GM19351 (cell line): ENCODE results near the gene SCFD2.
"Not testable (repeated sequence)": the region's sequence is repeated elsewhere in the genome, so short reads cannot be mapped to it uniquely, and the experiment has no call there.

Experiments
- ATAC-seq: cut with Tn5 transposase; IDR thresholded peaks from one replicate; pipeline ENCODE4 v1.9.1; 2021; ENCODE audit warnings: mild to moderate bottlenecking, moderate library complexity; ENCODE audit not compliant: unreplicated experiment

The SCFD2 gene

DNA sequence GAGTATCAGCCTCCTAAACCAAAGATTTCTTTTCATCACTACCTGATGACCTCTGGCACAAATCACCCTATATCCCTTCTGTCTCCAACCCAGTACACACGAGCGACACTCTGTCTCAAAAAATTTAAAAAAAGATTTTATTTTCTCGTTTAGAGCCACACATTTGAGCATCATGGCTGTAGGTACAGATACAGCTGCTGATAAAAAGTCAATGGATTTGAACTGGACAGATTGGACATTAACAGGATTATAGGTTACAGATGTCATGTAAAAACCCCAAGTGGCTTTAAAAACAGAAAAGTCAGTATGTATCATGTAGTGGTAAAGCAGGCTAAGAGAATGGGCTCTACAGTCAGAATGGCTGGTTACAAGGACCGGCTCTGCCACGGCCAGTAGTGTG is 171.1 kb downstream of the SCFD2 start:
- ATAC-seq: no peak

DNA sequence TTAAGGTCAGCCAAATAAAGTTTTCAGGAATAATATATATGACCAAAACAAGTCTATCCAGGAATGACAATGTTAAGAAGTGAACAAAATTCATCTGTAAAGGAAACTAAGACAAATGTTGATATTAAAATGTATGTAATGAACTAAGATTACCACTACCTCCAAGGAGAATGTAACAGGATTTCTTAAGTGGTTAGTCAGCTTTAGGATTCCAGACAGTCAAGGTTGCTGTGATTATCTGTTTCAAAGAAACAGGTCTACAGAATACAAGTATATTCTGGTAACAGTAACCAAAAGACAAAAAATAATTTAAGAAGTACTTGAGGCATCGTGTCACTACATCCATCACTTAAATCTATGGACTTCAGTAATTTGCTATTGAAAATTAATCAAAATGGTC is 172.8 kb downstream of the SCFD2 start:
- ATAC-seq: no peak

DNA sequence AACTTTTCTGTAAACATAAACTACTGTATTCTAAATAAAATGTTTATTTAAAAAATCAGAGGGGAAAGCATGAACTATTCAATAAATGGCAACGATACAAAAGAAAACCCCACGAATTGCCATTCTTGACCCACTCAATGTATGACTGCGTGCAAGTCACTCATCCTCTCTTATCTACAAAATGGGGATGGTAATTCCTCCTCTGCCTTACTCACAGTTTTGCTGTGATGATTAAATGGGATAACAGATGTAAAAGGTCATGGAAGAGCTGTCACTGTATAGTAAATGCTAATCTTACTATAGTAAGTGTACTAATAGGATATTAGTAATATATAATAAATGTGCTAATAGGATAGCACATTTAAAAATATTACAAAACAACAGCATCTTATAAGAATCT is 173.4 kb downstream of the SCFD2 start:
- no peak for ATAC-seq

DNA sequence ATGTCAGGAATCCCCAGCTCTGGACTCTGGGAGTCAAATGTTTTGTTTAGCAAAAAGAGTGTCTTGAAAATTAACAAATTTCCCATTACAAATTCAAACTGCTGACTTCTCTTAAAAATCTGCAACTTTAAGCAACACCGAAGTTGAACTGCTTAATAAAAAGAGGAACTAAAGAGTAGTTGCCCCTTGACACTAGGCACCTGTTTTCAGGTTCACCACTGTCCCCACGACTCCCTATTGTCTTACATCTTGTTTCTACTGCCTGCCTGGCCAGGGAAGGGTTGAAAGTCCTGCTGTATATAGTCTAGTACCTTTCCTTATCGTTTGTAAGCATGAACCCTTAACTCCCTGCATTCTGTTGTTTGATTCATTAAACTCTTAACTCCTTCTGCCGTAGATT is 173.9 kb downstream of the SCFD2 start:
- ATAC-seq: no peak

- no peak for ATAC-seq
Observed at GRCh38 chr4:53189011-53189410, 176.8 kb downstream of the SCFD2 start.

DNA sequence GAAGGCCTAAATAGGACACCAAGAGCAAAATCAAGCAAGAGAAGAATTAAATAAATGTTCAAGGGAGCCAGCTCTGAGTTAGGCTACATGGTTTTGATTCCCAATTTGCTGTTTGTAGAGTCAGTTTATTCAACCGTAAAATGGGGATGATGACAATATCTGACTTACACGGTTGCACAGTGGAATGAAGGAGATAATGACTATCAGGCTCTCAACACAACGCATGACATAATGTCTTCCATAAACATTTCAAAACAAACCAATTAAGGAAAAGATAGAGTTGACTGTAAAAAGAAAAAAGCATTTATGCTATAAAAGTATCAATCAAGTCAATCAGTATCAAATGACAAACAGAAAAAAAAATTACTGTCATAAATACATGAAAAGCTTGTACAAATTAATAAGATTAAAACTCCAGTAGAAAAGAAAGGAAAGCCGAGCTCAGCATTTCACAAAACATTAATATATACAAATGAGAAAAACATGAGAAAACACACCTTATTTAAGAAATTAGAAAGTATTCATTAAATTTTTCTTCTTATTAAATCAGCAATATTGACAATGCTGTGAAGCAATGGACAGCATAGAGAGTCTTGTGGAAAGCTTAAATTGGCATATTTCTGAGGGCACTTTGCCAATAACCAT is 179.0 kb downstream of the SCFD2 start:
- ATAC-seq: no peak

DNA sequence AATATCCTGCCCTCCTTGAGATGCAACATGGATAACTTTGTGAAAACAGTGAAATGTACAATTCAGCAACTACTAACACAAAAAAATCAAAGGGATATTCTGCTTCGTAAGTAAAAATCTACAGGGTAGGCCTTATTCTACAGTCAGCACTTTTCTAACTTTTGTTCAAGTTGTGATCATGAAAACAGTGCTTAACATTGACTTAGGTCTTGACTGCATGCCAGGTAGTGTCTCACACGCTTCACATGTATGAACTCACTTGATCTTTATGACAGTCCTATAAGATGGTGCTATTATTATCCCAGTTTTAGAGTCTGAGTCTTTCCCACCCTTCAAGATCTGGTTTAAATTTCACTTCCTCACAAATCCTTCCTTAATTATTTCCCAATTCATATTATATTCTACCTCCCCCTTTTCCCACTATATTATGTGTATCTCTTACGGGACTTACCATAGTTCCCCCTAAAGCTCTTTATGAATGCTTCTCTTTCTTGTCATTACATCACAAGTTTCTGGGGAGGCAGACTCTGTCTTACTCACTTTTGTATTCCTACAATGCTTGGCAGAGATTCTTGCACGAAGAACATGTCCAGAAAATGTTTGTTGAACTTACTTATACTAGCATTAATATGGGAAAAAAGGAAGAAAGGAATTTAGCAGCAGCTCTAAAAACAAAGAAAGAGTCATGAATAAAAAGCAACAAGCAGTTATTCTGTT is 179.8 kb downstream of the SCFD2 start:
- no peak for ATAC-seq

DNA sequence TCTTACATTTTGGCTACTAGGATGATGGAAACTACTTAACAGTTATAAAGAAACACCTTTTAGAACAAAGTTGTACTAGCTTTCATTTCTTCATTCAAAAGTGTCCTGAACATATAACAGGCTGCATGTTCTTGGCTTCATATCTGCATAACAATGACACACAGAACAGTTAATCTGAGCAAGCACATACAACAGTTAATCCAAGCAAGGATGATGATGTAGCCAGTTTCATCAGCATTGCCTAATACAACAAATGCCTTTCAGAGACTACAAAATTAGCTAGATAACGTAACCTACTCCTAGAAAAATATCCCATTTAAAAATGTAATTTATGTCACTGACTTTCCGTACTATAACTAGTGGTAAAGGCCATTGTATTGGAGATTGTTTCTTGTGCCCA is 182.1 kb downstream of the SCFD2 start:
- ATAC-seq: no peak

DNA sequence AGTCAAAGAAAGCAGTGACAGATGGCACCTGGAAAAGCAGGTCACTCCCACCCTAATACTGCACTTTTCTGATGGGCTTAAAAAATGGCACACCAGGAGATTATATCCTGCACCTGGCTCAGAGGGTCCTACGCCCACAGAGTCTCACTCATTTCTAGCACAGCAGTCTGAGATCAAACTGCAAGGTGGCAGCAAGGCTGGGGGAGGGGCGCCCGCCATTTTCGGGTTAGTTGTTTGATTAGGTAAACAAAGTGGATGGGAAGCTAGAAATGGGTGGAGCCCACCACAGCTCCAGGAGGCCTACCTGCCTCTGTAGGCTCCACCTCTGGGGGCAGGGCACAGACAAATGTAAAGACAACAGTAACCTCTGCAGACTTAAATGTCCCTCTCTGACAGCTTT is 188.1 kb downstream of the SCFD2 start:
- not testable (repeated sequence) for ATAC-seq

DNA sequence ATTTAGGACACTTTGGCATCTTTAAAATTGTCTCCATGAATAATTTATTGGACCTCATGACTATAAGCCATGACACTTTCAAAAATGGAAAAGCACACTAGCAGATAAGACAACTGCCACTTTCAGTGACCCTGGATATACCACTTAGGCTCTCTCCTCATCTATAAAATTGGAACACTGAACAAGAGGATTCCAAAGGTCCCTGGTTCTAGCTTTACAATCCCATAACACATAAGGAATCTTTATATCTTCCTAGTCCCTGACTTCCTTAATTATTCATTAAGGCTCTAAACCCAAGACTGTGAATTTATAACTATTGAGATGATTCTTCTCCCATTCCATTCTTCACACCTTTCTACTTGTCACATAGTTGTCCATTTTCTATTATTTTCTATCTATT is 190.2 kb downstream of the SCFD2 start:
- no peak for ATAC-seq

DNA sequence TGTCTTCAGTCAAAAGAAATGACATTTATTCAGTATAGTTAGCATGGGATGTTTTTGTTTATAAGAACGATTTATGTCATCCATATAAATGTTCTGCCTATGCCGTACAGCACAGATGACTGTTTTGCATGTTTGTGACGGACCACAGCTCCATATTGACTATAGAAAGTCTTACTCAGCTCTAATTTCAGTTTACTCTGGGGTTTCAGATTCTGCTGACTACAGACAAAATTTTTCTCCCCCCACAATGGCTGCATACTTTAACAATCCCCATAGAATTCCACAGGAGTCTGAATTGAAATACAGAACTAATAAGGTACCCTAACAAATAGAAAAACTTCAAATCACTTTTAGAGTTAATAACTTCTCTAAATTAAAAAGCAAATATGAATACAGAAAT is 191.0 kb downstream of the SCFD2 start:
- ATAC-seq: no peak

DNA sequence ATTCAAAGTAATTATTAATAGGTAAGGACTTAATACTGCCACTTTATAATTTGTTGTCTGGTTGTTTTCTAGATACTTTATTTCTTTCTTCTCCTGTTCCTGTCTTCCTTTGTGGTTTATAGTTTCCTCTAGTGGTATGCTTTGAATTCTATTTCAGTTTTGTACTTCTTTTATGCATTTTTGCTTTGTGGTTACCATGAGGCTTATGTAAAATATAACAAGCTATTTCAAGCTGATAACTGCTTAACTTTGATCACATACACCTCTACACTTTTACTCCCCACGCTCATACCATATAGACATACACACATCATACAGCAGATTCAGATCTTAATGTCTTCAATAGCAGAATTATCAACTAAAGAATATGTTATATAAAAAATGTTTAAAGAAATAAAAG is 192.3 kb downstream of the SCFD2 start:
- ATAC-seq: no peak

GRCh38 chr4:53171797-53172196 is 194.1 kb downstream of the SCFD2 start:
- no peak for ATAC-seq

DNA sequence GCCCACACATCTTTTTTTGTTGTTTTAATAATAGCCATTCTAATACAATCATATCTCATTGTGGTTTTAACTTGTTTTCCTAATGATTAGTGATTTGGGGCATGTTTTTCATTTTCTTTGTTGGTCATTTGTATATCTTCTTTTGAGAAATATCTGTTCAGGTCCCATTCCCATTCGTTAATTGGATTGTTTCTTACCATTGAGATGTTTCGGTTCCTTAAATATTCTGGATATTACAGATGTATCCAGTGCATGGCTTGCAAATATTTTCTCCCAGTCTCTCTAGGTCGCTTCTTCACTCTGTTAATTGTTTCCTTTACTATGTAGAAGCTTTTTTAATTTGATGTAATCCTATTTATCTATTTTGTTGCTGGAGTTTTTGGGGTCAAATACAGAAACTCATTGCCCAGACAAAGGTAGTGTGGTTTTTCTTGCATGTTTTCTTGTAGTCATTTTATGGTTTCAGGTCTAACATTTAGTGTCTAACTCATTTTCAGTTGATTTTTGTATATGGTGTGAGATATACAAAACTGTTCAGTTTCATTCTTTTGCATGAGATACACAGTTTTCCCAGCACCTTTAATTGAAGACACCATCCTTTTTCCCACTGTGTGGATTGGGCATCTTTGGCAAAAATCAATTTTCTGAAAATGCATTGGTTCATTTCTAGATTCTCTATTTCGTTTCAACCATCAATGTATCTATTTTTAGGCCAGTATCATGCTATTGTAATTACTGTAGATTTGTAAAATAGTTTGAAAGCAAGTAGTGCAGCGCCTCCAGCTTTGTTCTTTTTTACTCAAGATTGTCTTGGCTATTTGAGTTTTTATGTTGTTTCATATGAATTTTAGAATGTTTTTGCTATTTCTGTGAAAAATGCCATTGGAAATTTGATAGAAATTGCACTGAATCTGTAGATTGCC is 195.9 kb downstream of the SCFD2 start:
- ATAC-seq: peak; percentile 57

- no peak for ATAC-seq
Observed at GRCh38 chr4:53168228-53168627, 197.6 kb downstream of the SCFD2 start.

DNA sequence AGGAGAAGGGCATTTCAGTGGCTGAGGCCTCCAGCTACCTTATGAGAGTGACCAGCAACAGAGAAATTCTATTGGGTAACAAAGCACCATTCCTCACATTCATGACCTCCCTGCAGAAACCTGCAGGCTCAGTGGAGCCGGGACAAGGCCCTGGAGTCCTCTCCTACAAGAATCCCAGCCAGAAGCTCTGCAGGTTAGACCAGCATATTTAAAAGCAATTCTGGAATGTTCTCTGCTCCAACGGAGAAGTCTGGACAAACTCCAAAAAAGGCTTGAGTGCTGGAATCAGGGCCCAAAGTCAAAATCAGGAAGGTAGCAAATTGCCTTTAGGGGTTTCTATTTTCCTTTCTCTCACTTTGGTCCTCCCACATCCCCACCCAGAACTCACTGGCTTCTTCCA is 202.9 kb downstream of the SCFD2 start:
- no peak for ATAC-seq

DNA sequence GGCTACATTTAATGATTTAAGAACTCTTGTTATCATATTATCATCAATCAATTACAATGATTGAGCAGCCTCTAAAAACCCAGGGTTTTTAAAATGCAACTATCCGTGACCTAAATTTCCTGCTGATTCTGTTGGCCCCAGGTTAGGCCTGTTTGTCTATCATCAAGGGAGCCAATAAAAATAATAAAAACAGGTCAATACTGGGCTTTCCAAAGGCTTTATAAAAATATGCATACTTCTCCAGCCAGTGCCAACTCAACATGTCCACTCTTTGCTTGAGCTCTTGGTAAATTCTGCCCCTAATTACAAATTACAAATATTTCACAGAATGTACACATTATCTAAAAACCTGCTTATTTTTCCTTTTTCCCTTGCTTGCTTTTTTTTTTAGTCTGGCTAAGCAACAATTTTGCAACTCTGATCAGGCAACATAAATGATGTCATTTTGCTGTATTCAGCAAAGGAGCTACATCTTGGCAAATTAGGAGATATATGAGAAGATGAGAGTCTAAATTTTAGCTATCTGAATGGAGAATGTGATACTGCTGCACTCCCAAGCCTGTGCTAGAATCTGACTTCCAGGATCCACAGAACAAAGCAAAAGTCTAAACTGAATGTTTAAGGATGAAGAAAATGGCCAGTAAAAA is 204.0 kb downstream of the SCFD2 start:
- no peak for ATAC-seq

GRCh38 chr4:53161051-53161786 is 204.6 kb downstream of the SCFD2 start:
- no peak for ATAC-seq

DNA sequence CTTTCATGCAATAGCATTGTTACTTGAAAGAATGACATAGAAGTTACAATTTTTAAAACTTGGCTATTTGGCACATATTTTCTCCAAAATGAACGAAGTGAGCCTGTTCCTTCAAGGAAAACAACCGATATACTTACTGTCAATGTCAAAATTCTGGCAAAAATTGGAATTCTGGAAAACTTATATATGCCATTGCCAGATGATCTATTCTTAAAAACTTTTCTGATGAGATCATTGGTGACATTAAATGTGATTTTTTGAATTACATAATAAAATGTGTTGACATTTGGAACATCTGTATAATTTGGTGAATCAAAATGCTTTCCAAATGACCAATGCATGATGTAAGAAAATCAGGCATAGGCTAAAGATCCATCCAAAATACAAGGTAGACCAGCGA is 209.0 kb downstream of the SCFD2 start:
- no peak for ATAC-seq

DNA sequence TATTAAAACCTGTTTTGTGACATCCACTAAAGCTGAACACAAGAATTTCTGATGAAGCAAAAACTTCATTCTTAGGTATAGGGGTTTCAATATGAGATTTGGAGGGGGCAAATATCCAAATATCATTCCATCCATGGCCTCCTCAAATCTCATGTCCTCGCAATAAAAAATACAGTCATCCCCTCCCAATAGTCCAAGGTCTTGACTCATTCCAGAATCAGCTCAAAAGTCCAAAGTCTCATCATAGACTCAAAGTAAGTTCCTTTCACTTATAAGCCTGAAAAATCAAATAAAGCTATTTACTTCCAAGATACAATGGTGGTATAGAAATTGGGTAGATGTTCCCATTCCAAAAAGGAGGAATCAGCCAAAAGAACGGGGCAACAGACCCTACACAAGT is 213.4 kb downstream of the SCFD2 start:
- ATAC-seq: no peak

DNA sequence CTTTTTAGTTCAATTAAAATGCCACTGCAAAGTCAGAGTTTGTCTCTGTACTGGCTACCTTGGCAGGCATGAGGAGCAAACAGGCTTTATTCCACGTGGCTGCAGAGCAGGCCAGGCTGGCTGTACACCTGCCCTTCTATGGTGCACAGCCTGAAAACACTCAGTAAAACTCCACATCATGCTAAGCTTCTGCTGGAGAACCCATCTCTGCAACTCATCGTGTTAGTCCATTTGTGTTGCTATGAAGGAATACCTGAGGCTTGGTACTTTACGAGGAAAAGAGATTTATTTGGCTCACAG is 214.4 kb downstream of the SCFD2 start:
- no peak for ATAC-seq
